Prostate gland (tissue), 2 donors: Measurements from ENCODE around the gene EPS8L3. TPM values are rescaled to one million over a fixed set of nuclear protein-coding genes. Genes with fewer than 3 reads are reported as not detected.

Experiments
- DNase-seq: peaks from one replicate; pipeline ENCODE4 v3.0.0-alpha.2; 2019; ENCODE audit warnings: low spot score
- H3K27ac ChIP-seq, 2 donors: fragments of 200-600 bp; sonication (generic); 2 replicates each; pipeline ENCODE4 v1.5.1; 2017 to 2019
- H3K27me3 ChIP-seq: fragments of 200-600 bp; sonication (generic); replicated peaks from 2 replicates; pipeline ENCODE4 v1.5.1; 2019; ENCODE audit not compliant: insufficient read depth
- H3K36me3 ChIP-seq, 2 donors: fragments of 200-600 bp; sonication (generic); 1 replicate in 1 of 2; 2 replicates in 1 of 2; pipeline versions ENCODE4 v1.5.1 to v1.8.1; 2017 to 2019
- H3K4me1 ChIP-seq: fragments of 200-600 bp; sonication (generic); replicated peaks from 2 replicates; pipeline ENCODE4 v1.5.1; 2019
- H3K4me3 ChIP-seq, 2 donors: fragments of 200-600 bp; sonication (generic); 2 replicates each; pipeline ENCODE4 v1.5.1; 2017 to 2019
- H3K9me3 ChIP-seq: fragments of 200-600 bp; sonication (generic); 2 replicates; pipeline ENCODE4 v1.5.1; 2017
- POLR2A ChIP-seq: fragments of 450-650 bp; IDR thresholded peaks from one replicate; pipeline ENCODE4 v1.6.1; 2016; ENCODE audit warnings: antibody characterized with exemption, mild to moderate bottlenecking
- POLR2AphosphoS5 ChIP-seq: sonication (generic); formaldehyde crosslinking; IDR thresholded peaks from one replicate; pipeline ENCODE4 v1.6.1; 2017; ENCODE audit warnings: antibody characterized with exemption
- WGBS: methylation state at CpG from one replicate; pipeline ENCODE4 v1.1.5; 2018; 5-methylcytosine and 5-hydroxymethylcytosine counted together
- intact Hi-C: fragments of 100-400 bp; cut with DNase I; formaldehyde crosslinking; loops from one replicate; pipeline ENCODE4 v1.14.2; 2022
- total RNA-seq, 2 donors: library from RNA; depleted of rRNA; stranded (reverse); fragments of >200 nt; gene quantifications; one replicate each; pipeline ENCODE4 v1.1.0, GENCODE V29; 2016
- TF ChIP-seq, protein P1 (sequence below), 4 experiments: fragments of 200-600 bp in 2 of 4; fragments of 450-650 bp in 2 of 4; sonication (generic) in 2 of 4; IDR thresholded peaks; 1 replicate in 3 of 4; 2 replicates in 1 of 4; pipeline ENCODE4 v1.5.1; 2016 to 2019; ENCODE audit warnings: antibody characterized with exemption in 4 of 4, mild to moderate bottlenecking in 2 of 4, moderate library complexity in 2 of 4

EPS8L3 gene
- total RNA-seq, 2 donors from 2014 or later: 0.34 TPM; not detected in 1

DNA sequence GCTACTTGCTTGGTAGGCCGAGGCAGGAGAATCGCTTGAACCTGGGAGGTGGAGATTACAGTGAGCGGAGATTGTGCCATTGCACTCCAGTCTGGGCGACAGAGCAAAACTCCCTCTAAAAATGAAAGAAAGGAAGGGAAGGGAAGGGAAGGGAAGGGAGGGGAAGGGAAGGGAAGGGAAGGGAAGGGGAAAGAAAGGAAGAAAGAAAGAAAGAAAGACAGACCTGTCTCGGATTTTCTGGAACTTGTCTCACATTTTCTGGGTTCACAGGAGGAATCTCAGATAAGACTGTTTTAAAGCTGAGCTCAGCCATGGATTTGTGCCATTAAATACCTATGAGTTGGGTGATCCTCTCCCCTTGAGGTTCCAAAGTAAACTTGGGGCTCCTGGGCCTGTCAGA, 38.8 kb downstream of the EPS8L3 start:
- intact Hi-C loops: no loop called here
- DNase-seq: no peak

DNA sequence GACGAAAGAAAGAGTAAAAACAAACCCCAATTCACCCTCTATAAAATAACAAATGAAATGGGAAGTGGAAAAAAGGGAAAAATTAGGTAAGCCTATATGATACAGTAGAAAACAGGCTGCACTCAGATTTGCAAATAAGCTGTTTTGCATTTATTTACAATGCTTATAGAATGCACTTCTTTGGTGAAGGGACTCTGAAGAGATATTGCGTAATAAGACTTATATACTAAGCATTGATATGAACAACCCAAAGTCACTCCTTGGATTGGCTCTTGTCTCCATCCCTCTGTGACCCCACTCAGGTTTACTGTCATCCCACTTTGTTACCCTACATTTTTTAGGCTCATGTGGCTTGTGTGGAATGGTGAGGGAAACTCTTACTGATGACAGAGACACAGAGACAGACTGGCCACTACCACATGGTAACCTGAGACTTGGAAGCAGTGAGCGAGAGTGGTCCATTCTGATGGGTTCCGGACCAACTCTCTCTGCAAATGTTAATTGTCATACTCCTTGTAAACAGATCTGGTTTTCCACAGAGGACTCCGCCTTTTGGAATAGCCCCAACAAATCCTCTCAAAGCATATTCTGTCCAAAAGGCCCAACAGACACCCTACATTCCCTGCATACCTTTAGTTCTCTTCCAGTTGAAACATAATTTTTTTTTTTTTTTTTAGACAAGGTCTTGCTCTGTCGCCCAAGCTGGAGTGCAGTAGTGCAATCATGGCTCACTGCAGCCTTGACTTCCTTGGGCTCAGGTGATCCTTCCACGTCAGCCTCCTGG, 40.6 kb downstream of the EPS8L3 start:
- H3K9me3 ChIP-seq: no peaks in the 10 kb centered on the region
- intact Hi-C loops: no loop called here
- WGBS: 79% methylated on average over 7 of the region's 7 CpGs
- H3K4me1 ChIP-seq: no peaks in the 10 kb centered on the region
- H3K36me3 ChIP-seq: no peaks in the 10 kb centered on the region
- TF ChIP-seq POLR2AphosphoS5 (no peak), POLR2A (no peak)
- TF ChIP-seq, protein P1, sequence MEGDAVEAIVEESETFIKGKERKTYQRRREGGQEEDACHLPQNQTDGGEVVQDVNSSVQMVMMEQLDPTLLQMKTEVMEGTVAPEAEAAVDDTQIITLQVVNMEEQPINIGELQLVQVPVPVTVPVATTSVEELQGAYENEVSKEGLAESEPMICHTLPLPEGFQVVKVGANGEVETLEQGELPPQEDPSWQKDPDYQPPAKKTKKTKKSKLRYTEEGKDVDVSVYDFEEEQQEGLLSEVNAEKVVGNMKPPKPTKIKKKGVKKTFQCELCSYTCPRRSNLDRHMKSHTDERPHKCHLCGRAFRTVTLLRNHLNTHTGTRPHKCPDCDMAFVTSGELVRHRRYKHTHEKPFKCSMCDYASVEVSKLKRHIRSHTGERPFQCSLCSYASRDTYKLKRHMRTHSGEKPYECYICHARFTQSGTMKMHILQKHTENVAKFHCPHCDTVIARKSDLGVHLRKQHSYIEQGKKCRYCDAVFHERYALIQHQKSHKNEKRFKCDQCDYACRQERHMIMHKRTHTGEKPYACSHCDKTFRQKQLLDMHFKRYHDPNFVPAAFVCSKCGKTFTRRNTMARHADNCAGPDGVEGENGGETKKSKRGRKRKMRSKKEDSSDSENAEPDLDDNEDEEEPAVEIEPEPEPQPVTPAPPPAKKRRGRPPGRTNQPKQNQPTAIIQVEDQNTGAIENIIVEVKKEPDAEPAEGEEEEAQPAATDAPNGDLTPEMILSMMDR (IDR thresholded peaks at IDR 0.05): no peak
- H3K27me3 ChIP-seq: no peaks in the 10 kb centered on the region
- no peak overlapping the region for H3K4me3 ChIP-seq
- no peak overlapping the region for H3K27ac ChIP-seq
- no peak for DNase-seq

More for the DNA sequence above, 38.8 kb downstream of the EPS8L3 start:
- Histone ChIP-seq H3K9me3 (no peaks in the 10 kb centered on the region), H3K27ac (peak overlapping the region in 1 of 2 donors; percentile 29), H3K4me3 (no peak overlapping the region), H3K4me1 (no peaks in the 10 kb centered on the region), H3K36me3 (no peaks in the 10 kb centered on the region), H3K27me3 (no peaks in the 10 kb centered on the region)
- WGBS: 90% methylated on average over 5 of the region's 5 CpGs
- TF ChIP-seq, protein P1 (IDR thresholded peaks at IDR 0.05): no peak
- no peak for TF ChIP-seq POLR2AphosphoS5
- no peak for TF ChIP-seq POLR2A

DNA sequence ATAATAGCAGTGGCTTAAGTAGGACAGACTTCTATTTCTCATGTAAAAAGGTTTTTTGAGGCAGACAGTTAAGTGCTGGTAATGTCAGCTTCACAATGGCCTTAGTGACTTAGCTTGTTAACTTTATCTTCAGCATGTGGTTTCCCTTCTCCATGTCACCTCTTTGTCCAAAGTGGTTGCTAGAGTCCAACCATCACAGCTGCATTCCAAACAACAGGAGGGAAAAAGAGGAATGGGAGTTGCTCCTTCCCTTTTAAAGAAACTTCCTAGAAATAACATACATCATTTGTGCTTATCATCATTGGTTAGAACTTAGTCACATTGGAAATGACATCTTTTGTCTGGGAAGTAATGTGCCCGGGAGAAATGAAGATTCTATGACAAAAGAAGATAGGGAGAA, 41.8 kb downstream of the EPS8L3 start:
- DNase-seq: no peak
- 97% methylated on average over 1 of the region's 1 CpG for WGBS
- Histone ChIP-seq H3K4me1 (no peaks in the 10 kb centered on the region), H3K27ac (no peak overlapping the region), H3K27me3 (no peaks in the 10 kb centered on the region), H3K36me3 (no peaks in the 10 kb centered on the region), H3K4me3 (no peak overlapping the region), H3K9me3 (no peaks in the 10 kb centered on the region)
- TF ChIP-seq POLR2A (no peak), POLR2AphosphoS5 (no peak)
- TF ChIP-seq, protein P1 (IDR thresholded peaks at IDR 0.05): no peak
- intact Hi-C loops: no loop called here

DNA sequence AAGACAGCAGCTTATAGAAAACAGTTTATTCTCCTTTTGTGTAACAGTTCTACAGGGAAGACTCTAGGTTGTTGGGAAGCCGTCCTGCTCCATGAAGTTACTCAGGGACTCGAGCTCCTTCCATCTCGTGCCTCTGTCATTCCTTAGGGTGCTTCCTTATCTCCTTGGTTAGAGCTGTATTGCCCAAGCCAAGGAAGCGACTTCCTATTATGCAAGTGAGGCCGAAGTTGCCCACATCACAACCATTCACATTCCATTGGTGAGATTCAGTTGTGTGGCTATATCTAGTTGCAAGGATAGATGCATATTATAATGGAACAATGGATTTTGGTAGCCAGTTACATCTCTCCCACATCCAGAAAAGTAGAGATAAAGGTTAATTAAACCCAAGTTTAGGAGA, 42.7 kb downstream of the EPS8L3 start:
- TF ChIP-seq POLR2AphosphoS5 (no peak), POLR2A (no peak)
- TF ChIP-seq, protein P1 (IDR thresholded peaks at IDR 0.05): no peak
- Histone ChIP-seq H3K27me3 (no peaks in the 10 kb centered on the region), H3K36me3 (no peaks in the 10 kb centered on the region), H3K9me3 (no peaks in the 10 kb centered on the region), H3K4me3 (no peak overlapping the region), H3K27ac (no peak overlapping the region), H3K4me1 (no peaks in the 10 kb centered on the region)
- intact Hi-C loops: no loop called here
- 86% methylated on average over 5 of the region's 5 CpGs for WGBS
- no peak for DNase-seq

DNA sequence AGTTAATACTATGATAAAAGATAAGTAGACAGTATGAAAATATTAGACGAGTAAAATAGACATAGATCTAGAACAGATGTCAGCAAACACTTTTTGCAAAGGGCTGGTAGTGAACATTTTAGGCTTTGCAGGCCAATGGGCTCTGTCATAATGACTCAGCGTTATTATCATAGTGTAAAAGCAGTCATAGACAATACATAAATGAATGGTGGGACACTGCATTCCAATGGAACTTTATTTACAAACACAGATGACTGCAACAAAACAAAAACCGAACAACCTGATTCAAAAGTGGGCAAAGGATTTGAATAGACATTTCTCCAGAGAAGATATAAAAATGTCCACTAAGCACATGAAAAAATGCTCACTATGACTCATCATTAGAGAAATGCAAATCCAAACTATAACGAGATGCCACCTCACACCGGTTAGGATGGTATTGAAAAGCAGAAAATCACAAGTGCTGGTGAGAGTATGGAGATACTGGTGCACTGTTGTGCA, 44.3 kb downstream of the EPS8L3 start:
- TF ChIP-seq POLR2A: no peak

More for the DNA sequence above, 44.3 kb downstream of the EPS8L3 start:
- intact Hi-C loops: no loop called here
- no peaks in the 10 kb centered on the region for H3K4me1 ChIP-seq
- no peaks in the 10 kb centered on the region for H3K27me3 ChIP-seq
- no peak for DNase-seq
- no peak overlapping the region for H3K27ac ChIP-seq
- no peaks in the 10 kb centered on the region for H3K36me3 ChIP-seq
- no peaks in the 10 kb centered on the region for H3K9me3 ChIP-seq
- WGBS: 73% methylated on average over 5 of the region's 5 CpGs
- no peak overlapping the region for H3K4me3 ChIP-seq
